GM23338 (cell line): ENCODE results near the gene SNPH. TPM values are rescaled to one million over a fixed set of nuclear protein-coding genes. Genes with fewer than 3 reads are reported as not detected.

ENCODE experiments used
- ATAC-seq: fragments of 200-7000 bp; cut with Tn5 transposase; 3 replicates; pipeline ENCODE4 v1.9.1; 2020
- DNase-seq: peaks from one replicate; pipeline ENCODE4 v3.0.0-alpha.2; 2015; ENCODE audit warnings: low spot score
- H2AFZ ChIP-seq: fragments of 200-600 bp; sonication (generic); 2 replicates; pipeline ENCODE4 v1.8.0; 2016; ENCODE audit warnings: antibody characterized with exemption, mild to moderate bottlenecking, moderate library complexity
- H3F3A ChIP-seq: fragments of 200-600 bp; sonication (generic); replicated peaks from 2 replicates; pipeline ENCODE4 v1.8.0; 2017; ENCODE audit warnings: antibody characterized with exemption, mixed run types, low read depth
- H3K27ac ChIP-seq: fragments of 200-600 bp; sonication (generic); 2 replicates; pipeline ENCODE4 v1.6.1; 2016; ENCODE audit warnings: low read depth
- H3K27me3 ChIP-seq: fragments of 200-600 bp; sonication (generic); 2 replicates; pipeline ENCODE4 v1.8.0; 2016; ENCODE audit warnings: mild to moderate bottlenecking, mixed run types, moderate library complexity; ENCODE audit not compliant: insufficient read depth
- H3K36me3 ChIP-seq: fragments of 200-600 bp; sonication (generic); 2 replicates; pipeline ENCODE4 v1.8.0; 2016; ENCODE audit warnings: mild to moderate bottlenecking; ENCODE audit not compliant: insufficient read depth
- H3K4me1 ChIP-seq: fragments of 200-600 bp; sonication (generic); 2 replicates; pipeline ENCODE4 v1.8.0; 2016; ENCODE audit warnings: mild to moderate bottlenecking, moderate library complexity; ENCODE audit not compliant: insufficient read depth
- H3K4me2 ChIP-seq: fragments of 200-600 bp; sonication (generic); 2 replicates; pipeline ENCODE4 v1.7.1; 2017; ENCODE audit warnings: mixed run types
- H3K4me3 ChIP-seq: fragments of 200-600 bp; sonication (generic); 2 replicates; pipeline ENCODE4 v1.6.1; 2016; ENCODE audit warnings: mixed run types
- H3K79me2 ChIP-seq: fragments of 200-600 bp; sonication (generic); replicated peaks from 2 replicates; pipeline ENCODE4 v1.8.0; 2017; ENCODE audit warnings: mild to moderate bottlenecking; ENCODE audit not compliant: insufficient read depth
- H3K9me2 ChIP-seq: fragments of 200-600 bp; sonication (generic); 2 replicates; pipeline ENCODE4 v1.8.0; 2017; ENCODE audit not compliant: insufficient read depth
- H4K20me1 ChIP-seq: fragments of 200-600 bp; sonication (generic); replicated peaks from 2 replicates; pipeline ENCODE4 v1.8.0; 2017; ENCODE audit warnings: mild to moderate bottlenecking; ENCODE audit not compliant: insufficient read depth
- H3K27ac Mint-ChIP-seq: 2 replicates; pipeline ENCODE4 v1.8.0; 2020; ENCODE audit warnings: inconsistent platforms, mild to moderate bottlenecking, moderate library complexity, mixed read lengths
- H3K27me3 Mint-ChIP-seq: 3 replicates; pipeline ENCODE4 v1.8.0; 2022; ENCODE audit warnings: low read depth, mild to moderate bottlenecking, moderate library complexity, mixed read lengths, inconsistent platforms; ENCODE audit not compliant: insufficient read depth, poor library complexity
- H3K36me3 Mint-ChIP-seq: 3 replicates; pipeline ENCODE4 v1.8.0; 2021; ENCODE audit warnings: low read depth, mild to moderate bottlenecking, inconsistent platforms, moderate library complexity, mixed read lengths
- H3K4me1 Mint-ChIP-seq: 3 replicates; pipeline ENCODE4 v1.8.0; 2020; ENCODE audit warnings: mild to moderate bottlenecking, inconsistent platforms, mixed read lengths
- H3K4me3 Mint-ChIP-seq: 3 replicates; pipeline ENCODE4 v1.8.0; 2021; ENCODE audit warnings: moderate library complexity, mild to moderate bottlenecking, inconsistent platforms, mixed read lengths
- H3K9me3 Mint-ChIP-seq: 3 replicates; pipeline ENCODE4 v1.8.0; 2020; ENCODE audit warnings: moderate library complexity, mild to moderate bottlenecking, inconsistent platforms, mixed read lengths
- CREB1 ChIP-seq: fragments of 250-450 bp; sonication (Bioruptor Pico); IDR thresholded peaks from 2 replicates; pipeline ENCODE4 v1.5.0; 2020; ENCODE audit warnings: low read depth, mild to moderate bottlenecking, moderate library complexity
- EZH2 ChIP-seq: fragments of 200-600 bp; sonication (generic); IDR thresholded peaks from one replicate; pipeline ENCODE4 v1.8.0; 2017; ENCODE audit warnings: antibody characterized with exemption, mild to moderate bottlenecking, low read depth; ENCODE audit not compliant: unreplicated experiment
- EZH2phosphoT487 ChIP-seq: fragments of 200-600 bp; sonication (generic); IDR thresholded peaks from one replicate; pipeline ENCODE4 v1.8.1; 2018; ENCODE audit warnings: antibody characterized with exemption; ENCODE audit not compliant: unreplicated experiment
- JUNB ChIP-seq: IDR thresholded peaks from one replicate; pipeline ENCODE4 v1.6.1; 2016; ENCODE audit warnings: antibody characterized with exemption; ENCODE audit not compliant: unreplicated experiment
- NANOG ChIP-seq: IDR thresholded peaks from 2 replicates; pipeline ENCODE4 v1.6.1; 2016; ENCODE audit warnings: antibody characterized with exemption, borderline replicate concordance
- POLR2AphosphoS5 ChIP-seq: IDR thresholded peaks from 2 replicates; pipeline ENCODE4 v1.6.1; 2016; ENCODE audit warnings: antibody characterized with exemption, low read depth
- STAT1 ChIP-seq: IDR thresholded peaks from one replicate; pipeline ENCODE4 v1.6.1; 2016; ENCODE audit warnings: antibody characterized with exemption; ENCODE audit not compliant: unreplicated experiment
- ZNF114 ChIP-seq: fragments of 250-450 bp; sonication (Bioruptor Pico); IDR thresholded peaks from 2 replicates; pipeline ENCODE4 v1.5.0; 2020; ENCODE audit warnings: mild to moderate bottlenecking, moderate library complexity
- ZNF331 ChIP-seq: fragments of 250-450 bp; sonication (Bioruptor Pico); IDR thresholded peaks from 2 replicates; pipeline ENCODE4 v1.5.0; 2020; ENCODE audit warnings: low read depth, mild to moderate bottlenecking, moderate library complexity
- polyA plus RNA-seq: library from polyadenylated mRNA; unstranded; fragments of >200 nt; fragmentation: Nextera tagmentation; extraction: Ambion mirVana; gene quantifications from 2 replicates; pipeline ENCODE4 v1.2.1, GENCODE V29; 2016
- total RNA-seq: library from RNA; depleted of rRNA; stranded (reverse); fragments of >200 nt; shearing (Covaris generic); gene quantifications from 2 replicates; pipeline ENCODE4 v1.2.3, GENCODE V29; 2014
- TF ChIP-seq, protein P1 (sequence below): IDR thresholded peaks from 2 replicates; pipeline ENCODE4 v1.6.1; 2016; ENCODE audit warnings: antibody characterized with exemption
- TF ChIP-seq, protein P2 (sequence below): IDR thresholded peaks from one replicate; pipeline ENCODE4 v1.6.1; 2018; ENCODE audit warnings: antibody characterized with exemption; ENCODE audit not compliant: unreplicated experiment

Gene SNPH
- total and polyA plus RNA-seq, 2 experiments from 2014 or later: 1.5 to 5.8 TPM

DNA sequence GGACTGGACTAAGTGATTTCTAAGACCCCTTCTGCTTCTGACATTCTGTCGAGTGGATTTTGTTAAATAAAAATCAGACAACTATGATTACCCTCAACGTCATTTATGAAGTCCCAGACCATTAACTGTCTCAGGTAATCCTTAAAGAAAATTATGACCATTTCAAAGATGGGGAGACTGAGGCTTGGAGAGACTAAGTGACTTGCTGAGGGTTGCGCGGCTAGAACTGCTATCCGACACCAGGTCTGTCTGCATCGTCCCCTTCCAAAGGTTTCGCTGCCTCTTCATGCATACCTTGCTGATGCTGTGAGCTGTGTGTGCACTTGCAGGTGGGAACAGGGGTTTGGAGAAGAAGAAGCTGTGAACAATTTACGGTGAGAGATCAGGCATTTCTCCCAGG lies 3.1 kb downstream of the SNPH start:
- Mint-ChIP-seq H3K27me3 (peaks cover 5% of the 10 kb centered on the region), H3K9me3 (no peaks in the 10 kb centered on the region), H3K36me3 (no peaks in the 10 kb centered on the region), H3K4me3 (no peak overlapping the region), H3K27ac (no peak overlapping the region), H3K4me1 (peaks cover 22% of the 10 kb centered on the region)
- Histone ChIP-seq H3F3A (0 out of 2 replicates have a peak, but pooled peaks cover 7% of the 10 kb centered on the region), H3K4me3 (no peak overlapping the region), H3K79me2 (no peaks in the 10 kb centered on the region), H4K20me1 (0 out of 2 replicates have a peak, but pooled peaks cover 2% of the 10 kb centered on the region), H3K9me2 (no peaks in the 10 kb centered on the region), H3K4me1 (peaks cover 15% of the 10 kb centered on the region), H2AFZ (no peak overlapping the region), H3K27ac (no peak overlapping the region), H3K27me3 (peaks cover 11% of the 10 kb centered on the region; the same call in 1 of the 2 replicates), H3K4me2 (no peak overlapping the region), H3K36me3 (no peaks in the 10 kb centered on the region)
- ATAC-seq (no peak), DNase-seq (no peak)
- TF ChIP-seq, protein P1, sequence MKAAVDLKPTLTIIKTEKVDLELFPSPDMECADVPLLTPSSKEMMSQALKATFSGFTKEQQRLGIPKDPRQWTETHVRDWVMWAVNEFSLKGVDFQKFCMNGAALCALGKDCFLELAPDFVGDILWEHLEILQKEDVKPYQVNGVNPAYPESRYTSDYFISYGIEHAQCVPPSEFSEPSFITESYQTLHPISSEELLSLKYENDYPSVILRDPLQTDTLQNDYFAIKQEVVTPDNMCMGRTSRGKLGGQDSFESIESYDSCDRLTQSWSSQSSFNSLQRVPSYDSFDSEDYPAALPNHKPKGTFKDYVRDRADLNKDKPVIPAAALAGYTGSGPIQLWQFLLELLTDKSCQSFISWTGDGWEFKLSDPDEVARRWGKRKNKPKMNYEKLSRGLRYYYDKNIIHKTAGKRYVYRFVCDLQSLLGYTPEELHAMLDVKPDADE: no peak
- TF ChIP-seq NANOG: no peak
- no peak for TF ChIP-seq STAT1
- TF ChIP-seq CREB1: no peak
- TF ChIP-seq, protein P2, sequence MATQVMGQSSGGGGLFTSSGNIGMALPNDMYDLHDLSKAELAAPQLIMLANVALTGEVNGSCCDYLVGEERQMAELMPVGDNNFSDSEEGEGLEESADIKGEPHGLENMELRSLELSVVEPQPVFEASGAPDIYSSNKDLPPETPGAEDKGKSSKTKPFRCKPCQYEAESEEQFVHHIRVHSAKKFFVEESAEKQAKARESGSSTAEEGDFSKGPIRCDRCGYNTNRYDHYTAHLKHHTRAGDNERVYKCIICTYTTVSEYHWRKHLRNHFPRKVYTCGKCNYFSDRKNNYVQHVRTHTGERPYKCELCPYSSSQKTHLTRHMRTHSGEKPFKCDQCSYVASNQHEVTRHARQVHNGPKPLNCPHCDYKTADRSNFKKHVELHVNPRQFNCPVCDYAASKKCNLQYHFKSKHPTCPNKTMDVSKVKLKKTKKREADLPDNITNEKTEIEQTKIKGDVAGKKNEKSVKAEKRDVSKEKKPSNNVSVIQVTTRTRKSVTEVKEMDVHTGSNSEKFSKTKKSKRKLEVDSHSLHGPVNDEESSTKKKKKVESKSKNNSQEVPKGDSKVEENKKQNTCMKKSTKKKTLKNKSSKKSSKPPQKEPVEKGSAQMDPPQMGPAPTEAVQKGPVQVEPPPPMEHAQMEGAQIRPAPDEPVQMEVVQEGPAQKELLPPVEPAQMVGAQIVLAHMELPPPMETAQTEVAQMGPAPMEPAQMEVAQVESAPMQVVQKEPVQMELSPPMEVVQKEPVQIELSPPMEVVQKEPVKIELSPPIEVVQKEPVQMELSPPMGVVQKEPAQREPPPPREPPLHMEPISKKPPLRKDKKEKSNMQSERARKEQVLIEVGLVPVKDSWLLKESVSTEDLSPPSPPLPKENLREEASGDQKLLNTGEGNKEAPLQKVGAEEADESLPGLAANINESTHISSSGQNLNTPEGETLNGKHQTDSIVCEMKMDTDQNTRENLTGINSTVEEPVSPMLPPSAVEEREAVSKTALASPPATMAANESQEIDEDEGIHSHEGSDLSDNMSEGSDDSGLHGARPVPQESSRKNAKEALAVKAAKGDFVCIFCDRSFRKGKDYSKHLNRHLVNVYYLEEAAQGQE: no peak
- TF ChIP-seq EZH2: no peak
- no peak for TF ChIP-seq JUNB
- no peak for TF ChIP-seq POLR2AphosphoS5
- TF ChIP-seq ZNF331 (CRISPR knock-in tag): no peak
- TF ChIP-seq EZH2phosphoT487: no peak
- TF ChIP-seq ZNF114: no peak

DNA sequence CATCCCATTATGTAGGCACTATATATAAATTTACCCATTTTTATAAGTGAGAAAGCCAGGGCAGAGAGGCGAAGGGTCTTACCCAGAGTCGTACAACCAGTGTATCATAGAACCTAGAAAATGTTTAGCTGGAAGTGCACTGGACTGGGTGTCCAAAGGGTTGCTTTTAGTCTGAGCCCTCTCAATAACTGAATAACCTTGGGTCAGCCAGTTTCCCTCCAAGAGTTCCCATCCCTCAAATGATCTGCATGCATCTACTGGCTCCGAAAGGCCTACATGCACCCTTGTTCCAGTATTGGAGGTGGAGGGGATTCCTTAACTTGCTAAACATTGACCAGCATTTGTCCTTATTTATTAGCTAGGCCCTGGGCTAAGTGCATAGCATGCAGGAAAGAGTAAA lies 3.8 kb downstream of the SNPH start:
- Mint-ChIP-seq H3K36me3 (no peaks in the 10 kb centered on the region), H3K27me3 (peaks cover 7% of the 10 kb centered on the region), H3K4me3 (no peak overlapping the region), H3K9me3 (no peaks in the 10 kb centered on the region), H3K4me1 (peaks cover 23% of the 10 kb centered on the region), H3K27ac (no peak overlapping the region)
- Histone ChIP-seq H3K27me3 (peaks cover 8% of the 10 kb centered on the region; the same call in 1 of the 2 replicates), H3K36me3 (no peaks in the 10 kb centered on the region), H2AFZ (no peak overlapping the region), H3K4me1 (peaks cover 15% of the 10 kb centered on the region), H4K20me1 (0 out of 2 replicates have a peak, but pooled peaks cover 2% of the 10 kb centered on the region), H3F3A (0 out of 2 replicates have a peak, but pooled peaks cover 7% of the 10 kb centered on the region), H3K9me2 (no peaks in the 10 kb centered on the region), H3K4me2 (no peak overlapping the region), H3K27ac (no peak overlapping the region), H3K4me3 (no peak overlapping the region), H3K79me2 (no peaks in the 10 kb centered on the region)
- ATAC-seq (no peak), DNase-seq (no peak)
- TF ChIP-seq STAT1 (no peak), ZNF114 (no peak), NANOG (no peak), ZNF331 (CRISPR knock-in tag) (no peak), CREB1 (no peak), POLR2AphosphoS5 (no peak), JUNB (no peak)
- TF ChIP-seq, protein P2: no peak
